Activated naive CD8-positive, alpha-beta T cell (primary cell): Measurements from ENCODE around the gene ARHGEF26.
"Not testable (repeated sequence)": the region's sequence is repeated elsewhere in the genome, so short reads cannot be mapped to it uniquely, and the experiment has no call there.

Experiments
- H3K27ac Mint-ChIP-seq: one replicate; pipeline ENCODE4 v1.8.0; 2021; ENCODE audit warnings: mixed read lengths
- H3K27me3 Mint-ChIP-seq: one replicate; pipeline ENCODE4 v1.8.0; 2021; ENCODE audit warnings: mixed read lengths
- H3K36me3 Mint-ChIP-seq: one replicate; pipeline ENCODE4 v1.8.0; 2021; ENCODE audit warnings: mixed read lengths
- H3K4me1 Mint-ChIP-seq: one replicate; pipeline ENCODE4 v1.8.0; 2021; ENCODE audit warnings: low read depth, mixed read lengths
- H3K4me3 Mint-ChIP-seq: one replicate; pipeline ENCODE4 v1.8.0; 2021; ENCODE audit warnings: mild to moderate bottlenecking, mixed read lengths
- H3K9me3 Mint-ChIP-seq: one replicate; pipeline ENCODE4 v1.8.0; 2021; ENCODE audit warnings: low read depth, mixed read lengths

Gene ARHGEF26, protein sequence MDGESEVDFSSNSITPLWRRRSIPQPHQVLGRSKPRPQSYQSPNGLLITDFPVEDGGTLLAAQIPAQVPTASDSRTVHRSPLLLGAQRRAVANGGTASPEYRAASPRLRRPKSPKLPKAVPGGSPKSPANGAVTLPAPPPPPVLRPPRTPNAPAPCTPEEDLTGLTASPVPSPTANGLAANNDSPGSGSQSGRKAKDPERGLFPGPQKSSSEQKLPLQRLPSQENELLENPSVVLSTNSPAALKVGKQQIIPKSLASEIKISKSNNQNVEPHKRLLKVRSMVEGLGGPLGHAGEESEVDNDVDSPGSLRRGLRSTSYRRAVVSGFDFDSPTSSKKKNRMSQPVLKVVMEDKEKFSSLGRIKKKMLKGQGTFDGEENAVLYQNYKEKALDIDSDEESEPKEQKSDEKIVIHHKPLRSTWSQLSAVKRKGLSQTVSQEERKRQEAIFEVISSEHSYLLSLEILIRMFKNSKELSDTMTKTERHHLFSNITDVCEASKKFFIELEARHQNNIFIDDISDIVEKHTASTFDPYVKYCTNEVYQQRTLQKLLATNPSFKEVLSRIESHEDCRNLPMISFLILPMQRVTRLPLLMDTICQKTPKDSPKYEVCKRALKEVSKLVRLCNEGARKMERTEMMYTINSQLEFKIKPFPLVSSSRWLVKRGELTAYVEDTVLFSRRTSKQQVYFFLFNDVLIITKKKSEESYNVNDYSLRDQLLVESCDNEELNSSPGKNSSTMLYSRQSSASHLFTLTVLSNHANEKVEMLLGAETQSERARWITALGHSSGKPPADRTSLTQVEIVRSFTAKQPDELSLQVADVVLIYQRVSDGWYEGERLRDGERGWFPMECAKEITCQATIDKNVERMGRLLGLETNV

DNA sequence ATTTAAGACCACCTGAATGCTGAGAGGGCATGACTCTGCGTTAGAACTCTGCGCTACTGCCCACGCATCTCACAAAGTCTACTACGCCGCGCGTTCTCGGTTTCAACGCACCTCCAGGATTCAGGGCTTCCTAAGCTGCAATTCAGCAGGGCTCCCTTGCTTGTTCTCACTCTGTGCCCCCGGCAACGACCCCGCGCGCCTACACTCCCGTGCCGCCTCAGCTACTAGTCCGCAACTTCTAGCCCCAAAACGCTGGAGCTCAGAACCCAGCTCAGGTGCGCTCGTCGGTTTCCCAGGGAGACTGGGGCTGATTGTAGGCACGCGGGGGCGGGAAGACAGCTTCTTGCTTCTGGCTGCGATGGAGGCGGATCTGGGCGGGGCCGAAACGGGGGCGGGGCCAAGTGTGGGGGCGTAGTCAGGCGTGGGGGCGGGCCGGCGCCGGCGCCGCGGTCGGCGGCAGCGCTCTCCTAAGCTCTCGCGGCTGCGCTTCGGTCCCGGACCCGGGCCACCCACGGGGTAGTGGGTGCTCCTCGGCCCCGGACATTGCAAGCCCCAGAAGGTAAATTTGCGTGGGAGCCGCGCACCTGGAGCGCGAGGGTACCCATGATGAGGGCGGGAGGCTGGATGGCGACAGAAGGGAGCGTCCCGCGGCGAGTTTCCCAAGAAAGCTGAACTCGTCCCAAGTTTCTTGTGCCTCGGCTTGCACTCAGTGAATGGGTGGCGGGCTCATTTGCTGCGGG is at the start of gene ARHGEF26:
Gene ARHGEF26 (plus strand): TSS at position 430 of the 740 bp plus-strand sequence. CDS start 603 bp downstream, outside the sequence.
- H3K27me3 Mint-ChIP-seq = peaks cover 45% of the 10 kb centered on the region
- H3K4me1 Mint-ChIP-seq = peaks cover 18% of the 10 kb centered on the region
- H3K27ac Mint-ChIP-seq = no peak within 1 kb of the TSS
- no peaks in the 10 kb centered on the region for H3K36me3 Mint-ChIP-seq
- peak within 1 kb of the TSS; percentile 83 for H3K4me3 Mint-ChIP-seq
- H3K9me3 Mint-ChIP-seq = no peaks in the 10 kb centered on the region

DNA sequence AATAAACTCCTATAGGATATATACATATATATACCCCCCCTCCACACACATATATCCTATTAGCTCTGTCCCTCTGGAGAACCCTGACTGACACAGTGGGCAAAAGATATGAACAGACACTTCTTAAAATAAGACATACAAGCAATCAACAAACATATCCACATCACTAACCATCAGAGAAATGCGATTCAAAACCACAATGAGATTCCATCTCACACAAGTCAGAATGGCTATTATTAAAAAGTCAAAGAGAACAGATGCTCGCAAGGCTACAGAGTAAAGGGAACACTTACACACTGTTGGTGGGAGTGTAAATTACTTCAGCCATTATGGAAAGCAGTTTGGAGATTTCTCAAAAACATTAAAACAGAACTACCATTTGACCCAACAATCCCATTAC is 46.2 kb upstream of the ARHGEF26 start:
- Mint-ChIP-seq H3K27ac (no peak overlapping the region), H3K4me1 (no peaks in the 10 kb centered on the region), H3K9me3 (peaks cover 5% of the 10 kb centered on the region), H3K4me3 (no peak overlapping the region), H3K27me3 (no peaks in the 10 kb centered on the region), H3K36me3 (no peaks in the 10 kb centered on the region)

DNA sequence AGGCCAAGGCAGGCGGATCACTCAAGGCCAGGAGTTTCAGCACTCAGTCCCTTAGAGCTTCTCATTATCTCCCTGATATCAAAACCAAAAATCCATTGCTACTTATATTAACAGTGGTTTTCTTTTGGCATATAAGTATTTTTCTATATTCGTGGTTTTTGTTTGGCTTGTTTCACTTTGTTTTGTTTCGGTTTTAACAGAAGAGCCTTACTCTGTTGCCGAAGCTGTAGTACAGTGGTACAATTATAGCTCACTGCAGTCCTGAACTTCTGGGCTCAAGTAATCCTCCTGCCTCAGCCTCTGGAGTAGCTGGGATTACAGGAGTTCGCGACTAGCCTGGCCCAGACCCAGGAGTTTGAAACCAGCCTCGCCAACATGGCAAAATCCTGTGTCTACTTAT is 42.5 kb upstream of the ARHGEF26 start:
- no peaks in the 10 kb centered on the region for H3K27me3 Mint-ChIP-seq
- peaks cover 4% of the 10 kb centered on the region for H3K9me3 Mint-ChIP-seq

DNA sequence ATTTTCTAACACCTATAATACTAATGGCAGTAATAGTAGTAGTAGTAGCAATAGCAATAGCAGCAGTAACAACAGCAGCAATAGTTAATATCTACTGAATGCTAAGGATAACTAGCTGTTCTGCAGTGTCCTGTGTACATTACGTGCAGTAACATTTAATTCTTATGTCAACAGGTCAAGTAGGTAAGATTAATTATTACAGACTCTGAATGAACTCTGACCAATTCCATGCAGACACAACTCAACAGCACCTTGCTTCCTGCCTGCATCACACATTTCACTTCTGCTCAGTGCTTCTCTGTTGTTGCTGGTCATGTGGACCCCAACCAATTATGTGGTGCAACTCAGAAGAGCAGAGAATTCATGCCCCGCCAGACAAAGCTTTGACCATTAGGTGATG is 39.9 kb upstream of the ARHGEF26 start:
- Mint-ChIP-seq H3K27ac (no peak overlapping the region), H3K4me1 (no peaks in the 10 kb centered on the region), H3K9me3 (peaks cover 4% of the 10 kb centered on the region)

More for the DNA sequence above, 42.5 kb upstream of the ARHGEF26 start:
- no peaks in the 10 kb centered on the region for H3K4me1 Mint-ChIP-seq
- peaks cover 3% of the 10 kb centered on the region for H3K36me3 Mint-ChIP-seq
- H3K4me3 Mint-ChIP-seq = no peak overlapping the region
- H3K27ac Mint-ChIP-seq = no peak overlapping the region

DNA sequence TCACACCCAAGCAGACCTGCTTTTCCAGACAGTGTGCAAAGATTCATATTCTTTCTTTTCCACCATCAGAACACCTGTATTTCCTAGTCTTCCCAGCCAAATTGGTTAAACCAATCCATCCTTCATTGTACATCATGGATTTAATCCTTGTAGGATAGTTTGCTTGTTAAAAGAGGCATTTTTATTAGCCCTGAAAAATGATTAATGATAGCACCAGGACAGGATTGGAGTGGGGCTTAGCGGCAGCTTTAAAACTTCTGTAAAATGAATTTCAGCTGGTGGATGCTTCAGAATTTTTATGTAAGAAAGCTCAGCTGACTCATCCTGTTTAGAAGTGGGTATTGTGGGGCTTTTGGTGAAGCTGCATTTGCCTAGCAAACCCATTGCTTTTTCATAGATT is 36.1 kb upstream of the ARHGEF26 start:
- H3K27me3 Mint-ChIP-seq = peaks cover 4% of the 10 kb centered on the region
- H3K36me3 Mint-ChIP-seq = peaks cover 3% of the 10 kb centered on the region
- H3K9me3 Mint-ChIP-seq = peaks cover 4% of the 10 kb centered on the region
- no peak overlapping the region for H3K27ac Mint-ChIP-seq
- H3K4me1 Mint-ChIP-seq = no peaks in the 10 kb centered on the region
- H3K4me3 Mint-ChIP-seq = no peak overlapping the region

More for the DNA sequence above, 39.9 kb upstream of the ARHGEF26 start:
- no peak overlapping the region for H3K4me3 Mint-ChIP-seq
- H3K27me3 Mint-ChIP-seq = peaks cover 4% of the 10 kb centered on the region
- H3K36me3 Mint-ChIP-seq = peaks cover 3% of the 10 kb centered on the region

DNA sequence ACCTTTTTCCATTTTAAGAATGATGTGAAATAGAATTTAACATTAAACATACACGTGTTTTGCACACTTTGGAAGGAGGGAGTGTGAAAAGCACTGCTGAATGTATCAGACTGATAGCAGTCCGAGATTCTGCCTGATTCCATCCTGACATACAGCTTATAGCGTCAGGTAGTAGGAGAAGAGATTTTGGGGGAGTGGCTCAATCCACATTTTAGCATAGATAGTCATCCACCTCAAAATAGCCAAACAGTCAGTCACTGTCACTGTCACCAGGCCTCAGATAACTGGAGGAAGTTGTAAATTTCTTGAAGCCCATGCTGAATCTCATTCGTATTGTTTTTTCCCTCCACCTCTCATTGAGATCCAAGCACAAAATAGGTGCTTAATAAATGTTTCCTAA is 35.4 kb upstream of the ARHGEF26 start:
- Mint-ChIP-seq H3K4me1 (no peaks in the 10 kb centered on the region), H3K4me3 (no peak overlapping the region), H3K36me3 (peaks cover 3% of the 10 kb centered on the region), H3K27me3 (peaks cover 4% of the 10 kb centered on the region), H3K9me3 (peaks cover 4% of the 10 kb centered on the region), H3K27ac (no peak overlapping the region)

DNA sequence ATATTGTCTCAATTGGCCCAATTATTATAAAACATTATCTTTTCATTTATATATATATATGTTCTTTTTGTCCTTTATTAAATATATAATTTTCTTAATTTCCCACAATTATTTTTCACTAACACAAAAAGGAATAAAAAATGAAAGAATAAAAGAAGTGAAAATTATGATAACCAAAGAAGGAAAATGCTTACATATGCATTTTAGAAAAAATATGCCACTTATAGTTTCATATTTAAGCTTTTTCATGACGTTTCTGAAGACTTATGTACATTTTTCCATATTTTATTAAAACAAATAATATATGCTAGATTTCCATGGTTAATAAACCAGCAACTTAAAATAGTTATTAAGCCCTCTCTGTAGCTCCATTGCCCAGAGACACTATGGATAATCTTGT is 34.9 kb upstream of the ARHGEF26 start:
- Mint-ChIP-seq H3K4me1 (no peaks in the 10 kb centered on the region), H3K36me3 (peaks cover 3% of the 10 kb centered on the region), H3K4me3 (no peak overlapping the region), H3K9me3 (peaks cover 4% of the 10 kb centered on the region), H3K27ac (no peak overlapping the region), H3K27me3 (peaks cover 4% of the 10 kb centered on the region)

DNA sequence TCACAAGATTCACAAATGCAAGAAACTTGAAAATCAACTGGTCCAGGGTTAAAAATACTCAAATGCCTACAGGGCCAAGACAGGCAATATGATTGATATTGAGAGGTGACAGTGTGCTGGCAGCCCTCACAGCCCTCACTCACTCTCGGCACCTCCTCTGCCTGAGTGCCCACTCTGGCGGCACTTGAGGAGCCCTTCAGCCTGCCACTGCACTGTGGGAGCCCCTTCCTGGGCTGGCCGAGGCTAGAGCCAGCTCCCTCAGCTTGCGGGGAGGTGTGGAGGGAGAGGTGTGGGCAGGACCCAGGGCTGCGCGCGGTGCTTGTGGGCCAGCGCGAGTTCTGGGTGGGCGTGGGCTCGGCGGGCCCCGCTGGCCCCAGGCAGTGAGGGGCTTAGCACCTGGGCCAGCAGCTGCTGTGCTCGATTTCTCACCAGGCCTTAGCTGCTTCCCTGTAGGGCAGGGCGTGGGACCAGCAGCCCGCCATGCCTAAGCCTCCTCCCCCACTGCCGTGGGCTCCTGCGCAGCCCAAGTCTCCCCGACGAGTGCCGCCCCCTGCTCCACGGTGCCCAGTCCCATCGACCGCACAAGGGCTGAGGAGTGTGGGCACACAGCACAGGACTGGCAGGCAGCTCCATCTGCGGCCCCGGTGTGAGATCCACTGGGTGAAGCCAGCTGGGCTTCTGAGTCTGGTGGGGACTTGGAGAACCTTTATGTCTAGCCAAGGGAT is 33.3 kb upstream of the ARHGEF26 start:
- H3K27me3 Mint-ChIP-seq, H3K27ac Mint-ChIP-seq, H3K36me3 Mint-ChIP-seq, H3K4me1 Mint-ChIP-seq, H3K9me3 Mint-ChIP-seq, H3K4me3 Mint-ChIP-seq: not testable (repeated sequence)

DNA sequence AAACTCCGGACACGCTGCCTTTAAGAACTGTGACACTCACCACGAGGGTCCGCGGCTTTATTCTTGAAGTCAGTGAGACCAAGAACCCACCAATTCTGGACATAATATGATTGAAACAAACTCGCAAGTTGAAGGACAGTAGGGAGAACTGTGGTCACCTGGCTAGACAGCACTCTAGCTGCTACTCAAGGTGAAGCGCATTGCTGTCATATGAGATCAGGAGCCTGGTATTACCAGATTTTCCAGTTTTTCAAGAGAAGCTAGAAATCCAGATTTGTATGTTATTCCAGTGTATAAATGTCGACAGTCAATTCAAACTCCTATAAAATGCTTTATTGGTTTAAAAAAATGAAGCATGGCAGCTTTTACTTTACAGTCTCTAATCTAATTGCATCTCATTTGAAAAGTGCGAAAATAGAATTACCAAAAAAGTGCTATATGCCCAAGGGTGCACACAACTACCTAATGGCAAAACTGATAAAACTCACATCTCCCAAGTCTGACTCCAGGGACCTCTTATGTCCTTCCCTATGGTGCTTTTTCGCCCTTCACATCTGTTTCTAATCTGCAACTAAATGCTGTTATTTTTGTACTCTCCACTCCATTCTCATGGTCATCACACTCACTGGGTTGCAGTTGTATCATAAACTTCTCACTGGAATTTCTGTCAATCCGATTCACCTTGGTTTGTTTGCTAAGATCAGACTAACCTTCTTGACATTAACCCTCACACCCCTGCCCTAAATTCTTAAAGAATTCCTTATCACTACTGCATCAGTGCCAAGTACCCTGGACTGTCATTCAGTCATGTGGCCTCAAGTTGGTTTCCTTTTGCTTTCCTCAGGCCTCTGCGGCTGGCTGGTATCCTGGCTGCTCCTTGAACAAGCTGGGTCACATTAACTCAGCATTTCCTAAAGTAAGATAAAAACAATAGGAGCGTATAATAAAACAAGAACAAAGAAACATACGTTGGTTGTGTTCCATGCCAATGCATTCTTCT is 31.5 kb upstream of the ARHGEF26 start:
- no peaks in the 10 kb centered on the region for H3K36me3 Mint-ChIP-seq
- no peaks in the 10 kb centered on the region for H3K9me3 Mint-ChIP-seq
- H3K27me3 Mint-ChIP-seq = peaks cover 2% of the 10 kb centered on the region
- H3K27ac Mint-ChIP-seq = no peak overlapping the region
- no peaks in the 10 kb centered on the region for H3K4me1 Mint-ChIP-seq
- H3K4me3 Mint-ChIP-seq = no peak overlapping the region

DNA sequence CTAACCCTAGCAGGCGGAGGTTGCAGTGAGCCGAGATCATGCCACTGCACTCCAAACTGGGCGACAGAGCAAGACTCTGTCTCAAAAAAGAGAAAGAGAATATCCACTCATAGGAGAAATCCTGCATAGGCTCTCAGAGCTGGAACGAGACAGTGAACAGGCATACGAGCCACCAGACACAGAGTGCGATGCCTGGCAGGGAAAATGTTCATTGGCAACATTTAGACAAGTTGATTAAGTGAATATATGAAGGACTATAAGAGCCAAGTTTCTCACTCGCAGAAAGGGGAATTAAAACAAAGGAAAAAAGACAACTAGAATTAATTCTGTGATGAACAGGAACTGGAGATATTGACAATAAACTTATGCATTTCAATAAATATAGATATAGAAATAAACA is 27.1 kb upstream of the ARHGEF26 start:
- Mint-ChIP-seq H3K27ac (no peak overlapping the region), H3K36me3 (no peaks in the 10 kb centered on the region), H3K9me3 (no peaks in the 10 kb centered on the region), H3K4me3 (no peak overlapping the region), H3K4me1 (no peaks in the 10 kb centered on the region), H3K27me3 (no peaks in the 10 kb centered on the region)

DNA sequence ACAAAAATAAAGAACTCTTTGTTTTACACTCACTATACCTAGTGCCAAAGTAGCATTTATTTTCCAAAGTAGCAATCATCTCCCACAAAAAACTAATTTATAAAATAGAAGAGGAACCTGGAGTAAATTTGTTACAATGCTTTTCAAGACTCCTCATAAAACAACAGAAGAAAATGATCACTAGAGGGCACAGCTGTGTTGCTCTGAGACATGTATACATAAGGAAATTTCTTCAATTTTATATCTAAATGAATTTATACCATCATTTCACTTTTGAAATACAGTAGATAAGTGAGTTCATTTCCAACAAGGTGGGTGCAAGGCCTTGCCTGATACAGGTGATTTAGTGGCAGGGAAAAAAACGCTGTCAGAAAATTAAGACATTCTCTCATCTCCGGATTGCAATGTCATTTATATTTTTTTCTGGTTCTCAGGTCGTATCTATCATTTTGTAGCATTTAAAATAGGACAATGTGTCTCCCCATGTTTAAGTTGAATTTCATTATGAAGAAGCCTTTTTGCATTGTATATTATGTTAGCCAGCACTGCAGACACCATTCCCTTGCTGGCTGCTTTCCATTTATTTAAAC is 25.3 kb upstream of the ARHGEF26 start:
- no peaks in the 10 kb centered on the region for H3K36me3 Mint-ChIP-seq
- H3K27me3 Mint-ChIP-seq = no peaks in the 10 kb centered on the region
- no peaks in the 10 kb centered on the region for H3K4me1 Mint-ChIP-seq

DNA sequence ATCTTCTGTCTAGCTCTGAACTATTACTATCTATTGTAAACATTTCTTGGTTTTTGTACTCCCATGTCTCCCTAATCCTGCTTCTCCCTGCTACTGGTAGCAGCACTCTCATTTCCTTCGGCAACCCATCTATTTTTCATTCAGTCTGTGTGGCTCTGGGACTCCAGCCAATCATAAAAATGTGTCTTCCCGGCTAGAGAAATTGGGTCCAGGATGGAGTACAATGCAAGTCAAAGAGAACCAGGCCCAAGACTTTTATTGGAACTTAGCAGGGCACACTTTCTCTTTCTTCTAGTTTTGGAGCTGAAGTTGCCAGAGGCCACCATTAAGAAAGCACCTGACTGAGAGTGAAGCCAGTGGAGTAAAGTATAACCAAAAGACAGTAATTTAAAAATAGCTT is 22.8 kb upstream of the ARHGEF26 start:
- H3K27me3 Mint-ChIP-seq = no peaks in the 10 kb centered on the region
- no peak overlapping the region for H3K4me3 Mint-ChIP-seq
- H3K4me1 Mint-ChIP-seq = no peaks in the 10 kb centered on the region
- no peaks in the 10 kb centered on the region for H3K36me3 Mint-ChIP-seq
- H3K27ac Mint-ChIP-seq = no peak overlapping the region
- no peaks in the 10 kb centered on the region for H3K9me3 Mint-ChIP-seq

More for the DNA sequence above, 25.3 kb upstream of the ARHGEF26 start:
- Mint-ChIP-seq H3K4me3 (no peak overlapping the region), H3K9me3 (no peaks in the 10 kb centered on the region), H3K27ac (no peak overlapping the region)

DNA sequence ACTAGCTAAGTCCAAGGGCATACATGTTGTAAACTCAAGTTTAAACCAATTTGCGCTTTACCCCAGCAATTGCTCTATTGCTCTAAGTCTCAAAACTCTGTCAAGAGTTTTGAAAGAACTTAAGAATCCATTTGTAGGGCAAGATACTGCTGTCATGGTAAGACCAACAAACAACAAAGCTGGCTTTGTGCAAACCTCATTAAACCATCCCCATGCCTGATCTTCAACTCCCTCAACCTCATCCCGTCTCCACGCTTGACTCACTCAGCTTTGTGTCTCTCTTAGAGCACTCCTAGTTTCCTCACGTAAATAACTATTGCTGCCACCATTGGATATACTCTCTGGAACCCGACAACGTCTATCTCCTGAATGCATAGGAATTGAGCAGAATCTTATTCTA is 20.6 kb upstream of the ARHGEF26 start:
- peaks cover 2% of the 10 kb centered on the region for H3K27me3 Mint-ChIP-seq
- H3K27ac Mint-ChIP-seq = no peak overlapping the region
- H3K4me1 Mint-ChIP-seq = no peaks in the 10 kb centered on the region
- no peaks in the 10 kb centered on the region for H3K9me3 Mint-ChIP-seq
- H3K36me3 Mint-ChIP-seq = no peaks in the 10 kb centered on the region
- no peak overlapping the region for H3K4me3 Mint-ChIP-seq
